ENCODE measurements around the gene PTHLH.
A peak's percentile ranks its signal among the peaks of the same experiment; 100 is the strongest.

PTHLH gene

GRCh38 chr12:27927347-27927746, 45.2 kb downstream of the PTHLH start:
- ChIA-PET POLR2A (ENCODE audit: low non-redundant PET) (no interaction called here), CTCF (interaction anchor here (1.1 kb wide), 1 partner anchor 18 kb away, joined by 4 read pairs; no protein-coding TSS in a partner anchor)
- TF ChIP-seq CTCF (conservative IDR thresholded peaks at IDR 0.05; ENCODE audit: low read depth): no peak

GRCh38 chr12:27924350-27925135, 48.0 kb downstream of the PTHLH start:
- TF ChIP-seq CTCF (conservative IDR thresholded peaks at IDR 0.05; ENCODE audit: low read depth): no peak
- ChIA-PET CTCF (interaction anchor here (0.6 kb wide), 2 partner anchors 104 to 109 kb away, joined by 3 to 6 read pairs; no protein-coding TSS in a partner anchor), POLR2A (ENCODE audit: low non-redundant PET) (no interaction called here)
- no peak overlapping the region for H3K27ac ChIP-seq
- DNase-seq (ENCODE audit: low spot score): no peak

More at GRCh38 chr12:27927347-27927746, 45.2 kb downstream of the PTHLH start:
- H3K27ac ChIP-seq: no peak overlapping the region
- no peak for DNase-seq (ENCODE audit: low spot score)

GRCh38 chr12:27922531-27923139, 49.9 kb downstream of the PTHLH start:
- POLR2A ChIA-PET (ENCODE audit: low non-redundant PET): no interaction called here
- peak overlapping the region; percentile 60 for H3K27ac ChIP-seq
- CTCF ChIA-PET: interaction anchor here (0.6 kb wide), 1 partner anchor 661 kb away, joined by 3 read pairs; no protein-coding TSS in a partner anchor

GRCh38 chr12:27919671-27920235, 52.8 kb downstream of the PTHLH start:
- POLR2A ChIA-PET (ENCODE audit: low non-redundant PET): no interaction called here
- CTCF ChIA-PET: no interaction called here
- no peak for DNase-seq (ENCODE audit: low spot score)

More at GRCh38 chr12:27922531-27923139, 49.9 kb downstream of the PTHLH start:
- TF ChIP-seq CTCF (conservative IDR thresholded peaks at IDR 0.05; ENCODE audit: low read depth): no peak
- peak; percentile 75 for DNase-seq (ENCODE audit: low spot score)

GRCh38 chr12:27915536-27915935, 57.0 kb downstream of the PTHLH start:
- POLR2A ChIA-PET (ENCODE audit: low non-redundant PET): no interaction called here
- H3K27ac ChIP-seq: no peak overlapping the region
- CTCF ChIA-PET: interaction anchor here (0.7 to 0.9 kb wide), 2 partner anchors 13 to 25 kb away, joined by 5 to 6 read pairs; no protein-coding TSS in a partner anchor
- TF ChIP-seq CTCF (conservative IDR thresholded peaks at IDR 0.05; ENCODE audit: low read depth): no peak
- DNase-seq (ENCODE audit: low spot score): no peak

More at GRCh38 chr12:27919671-27920235, 52.8 kb downstream of the PTHLH start:
- no peak for TF ChIP-seq CTCF (conservative IDR thresholded peaks at IDR 0.05; ENCODE audit: low read depth)
- no peak overlapping the region for H3K27ac ChIP-seq

- no peak for DNase-seq (ENCODE audit: low spot score)
- H3K27ac ChIP-seq: no peak overlapping the region
- CTCF ChIA-PET: interaction anchor here (0.9 kb wide), 1 partner anchor 26 kb away, joined by 5 read pairs; no protein-coding TSS in a partner anchor
- no peak for TF ChIP-seq CTCF (conservative IDR thresholded peaks at IDR 0.05; ENCODE audit: low read depth)
- POLR2A ChIA-PET (ENCODE audit: low non-redundant PET): no interaction called here
Observed at GRCh38 chr12:27915021-27915420, 57.5 kb downstream of the PTHLH start.

Data from RWPE1 (cell line).